SK-N-SH (cell line): Measurements from ENCODE around the gene PAMR1. TPM values are rescaled to one million over a fixed set of nuclear protein-coding genes. Genes with fewer than 3 reads are reported as not detected.

ENCODE experiments used
- CTCF ChIA-PET: fragments of 300-600, 350-600 bp; formaldehyde crosslinking; extraction: SDS; loops from one replicate; lab custom pipeline; 2021; lab: Yijun Ruan, JAX
- POLR2A ChIA-PET: fragments of 350-600 bp; sonication (Branson Sonifier 250); formaldehyde crosslinking; extraction: SDS; loops from one replicate; lab custom pipeline; 2020; ENCODE audit warnings: antibody characterized with exemption, inconsistent platforms; lab: Yijun Ruan, JAX
- DNase-seq: peaks from one replicate; pipeline ENCODE4 v3.0.0; 2012
- H2AFZ ChIP-seq: fragments of 200-600 bp; sonication (generic); 2 replicates; pipeline ENCODE4 v1.8.1; 2016; ENCODE audit warnings: antibody characterized with exemption, mild to moderate bottlenecking, low read depth
- H3F3A ChIP-seq: fragments of 200-600 bp; sonication (generic); replicated peaks from 2 replicates; pipeline ENCODE3; 2016; ENCODE audit warnings: antibody characterized with exemption, mild to moderate bottlenecking; ENCODE audit not compliant: insufficient read depth
- H3K27ac ChIP-seq, 2 experiments: fragments of 200-500 bp in 1 of 2; fragments of 200-600 bp in 1 of 2; sonication (Bioruptor generic) in 1 of 2; sonication (generic), shearing (Covaris generic) in 1 of 2; 2 replicates each; pipeline versions ENCODE4 v1.5.1 to v1.6.1; 2014 to 2016; ENCODE audit warnings: low read depth in 2 of 2, inconsistent platforms in 1 of 2, low read length in 1 of 2, mild to moderate bottlenecking in 1 of 2, mixed read lengths in 1 of 2
- H3K27me3 ChIP-seq: fragments of 200-600 bp; sonication (generic), shearing (Covaris generic); 2 replicates; pipeline ENCODE4 v1.6.1; 2016; ENCODE audit warnings: mixed run types; ENCODE audit not compliant: insufficient read depth
- H3K36me3 ChIP-seq, 2 experiments: fragments of 200-500 bp in 1 of 2; fragments of 200-600 bp in 1 of 2; sonication (Bioruptor generic) in 1 of 2; sonication (generic) in 1 of 2; replicated peaks in 1 of 2; 2 replicates each; pipeline versions ENCODE3 to v1.5.1; 2014 to 2016; ENCODE audit warnings: low read length in 1 of 2, mild to moderate bottlenecking in 1 of 2; ENCODE audit not compliant: insufficient read depth in 2 of 2, control insufficient read depth in 1 of 2
- H3K4me1 ChIP-seq, 2 experiments: fragments of 200-500 bp in 1 of 2; fragments of 200-600 bp in 1 of 2; sonication (Bioruptor generic) in 1 of 2; sonication (generic), shearing (Covaris generic) in 1 of 2; 2 replicates each; pipeline versions ENCODE4 v1.5.1 to v1.6.1; 2014 to 2016; ENCODE audit warnings: low read depth in 1 of 2, low read length in 1 of 2, mixed run types in 1 of 2; ENCODE audit not compliant: insufficient read depth in 2 of 2, control insufficient read depth in 1 of 2
- H3K4me2 ChIP-seq: fragments of 200-600 bp; sonication (generic), shearing (Covaris generic); 2 replicates; pipeline ENCODE4 v1.6.1; 2017; ENCODE audit warnings: mixed run types
- H3K4me3 ChIP-seq, 2 experiments: fragments of 200-500 bp in 1 of 2; fragments of 200-600 bp in 1 of 2; sonication (Bioruptor generic) in 1 of 2; sonication (generic), shearing (Covaris generic) in 1 of 2; 2 replicates each; pipeline versions ENCODE4 v1.5.1 to v1.8.1; 2014 to 2016; ENCODE audit warnings: low read depth in 2 of 2, inconsistent platforms in 1 of 2, low read length in 1 of 2, mild to moderate bottlenecking in 1 of 2, mixed read lengths in 1 of 2, moderate library complexity in 1 of 2
- H3K79me2 ChIP-seq: fragments of 200-600 bp; sonication (generic); 2 replicates; pipeline ENCODE4 v1.8.1; 2017; ENCODE audit warnings: mild to moderate bottlenecking; ENCODE audit not compliant: insufficient read depth
- H3K9ac ChIP-seq: fragments of 200-600 bp; sonication (generic); 2 replicates; pipeline ENCODE4 v1.6.1; 2017; ENCODE audit warnings: mixed run types
- H3K9me2 ChIP-seq: fragments of 200-600 bp; sonication (generic); 2 replicates; pipeline ENCODE4 v1.6.1; 2017; ENCODE audit warnings: mixed run types
- H3K9me3 ChIP-seq: fragments of 200-600 bp; sonication (generic); 2 replicates; pipeline ENCODE4 v1.6.1; 2017; ENCODE audit warnings: mixed run types, mild to moderate bottlenecking, moderate library complexity
- H4K20me1 ChIP-seq: fragments of 200-600 bp; sonication (generic); 2 replicates; pipeline ENCODE4 v1.6.1; 2017; ENCODE audit warnings: mild to moderate bottlenecking, mixed run types; ENCODE audit not compliant: insufficient read depth
- CHD2 ChIP-seq: fragments of 150-350 bp; IDR thresholded peaks from 2 replicates; pipeline ENCODE4 v1.6.1; 2018; ENCODE audit warnings: low read length; ENCODE audit not compliant: partially characterized antibody
- CTCF ChIP-seq: fragments of 200-600 bp; sonication (generic); IDR thresholded peaks from 2 replicates; pipeline ENCODE4 v1.6.1; 2017; ENCODE audit warnings: antibody characterized with exemption, mild to moderate bottlenecking, moderate library complexity
- EZH2phosphoT487 ChIP-seq: fragments of 200-600 bp; sonication (generic); IDR thresholded peaks from 2 replicates; pipeline ENCODE4 v1.6.1; 2017; ENCODE audit warnings: low read depth, mixed run types, mild to moderate bottlenecking, antibody characterized with exemption, moderate library complexity, borderline replicate concordance
- FOXM1 ChIP-seq: IDR thresholded peaks from 2 replicates; pipeline ENCODE4 v1.4.0; 2012; ENCODE audit warnings: low read depth, mild to moderate bottlenecking
- JUND ChIP-seq: IDR thresholded peaks from 2 replicates; pipeline ENCODE4 v1.4.0; 2012
- MAX ChIP-seq: IDR thresholded peaks from 2 replicates; pipeline ENCODE4 v1.4.0; 2012; ENCODE audit warnings: low read depth
- MEF2A ChIP-seq: IDR thresholded peaks from 2 replicates; pipeline ENCODE4 v1.4.0; 2012; ENCODE audit warnings: low read depth, borderline replicate concordance
- RAD21 ChIP-seq: IDR thresholded peaks from 2 replicates; pipeline ENCODE4 v1.6.1; 2012; ENCODE audit warnings: mild to moderate bottlenecking, low read length
- RFX5 ChIP-seq: IDR thresholded peaks from 2 replicates; pipeline ENCODE4 v1.6.1; 2012; ENCODE audit warnings: mild to moderate bottlenecking, improper control_type of control experiment, low read length
- RXRA ChIP-seq: IDR thresholded peaks from 2 replicates; pipeline ENCODE4 v1.4.0; 2012; ENCODE audit warnings: low read depth, mild to moderate bottlenecking, borderline replicate concordance
- SIN3A ChIP-seq: IDR thresholded peaks from 2 replicates; pipeline ENCODE4 v1.6.1; 2012; ENCODE audit warnings: low read depth, mild to moderate bottlenecking, low read length, moderate library complexity, borderline replicate concordance
- SMC3 ChIP-seq: IDR thresholded peaks from 2 replicates; pipeline ENCODE4 v1.6.1; 2012; ENCODE audit warnings: low read depth, low read length, improper control_type of control experiment
- USF1 ChIP-seq: IDR thresholded peaks from 2 replicates; pipeline ENCODE4 v1.4.0; 2012; ENCODE audit warnings: low read depth, borderline replicate concordance
- YY1 ChIP-seq: IDR thresholded peaks from 2 replicates; pipeline ENCODE4 v1.4.0; 2012; ENCODE audit warnings: low read depth, mild to moderate bottlenecking
- WGBS: methylation state at CpG from one replicate; pipeline ENCODE4 v1.1.6; 2017; ENCODE audit warnings: low lambda C conversion rate; 5-methylcytosine and 5-hydroxymethylcytosine counted together
- polyA plus RNA-seq, 3 experiments: library from polyadenylated mRNA; depleted of rRNA; stranded (reverse); fragments of >200 nt; gene quantifications; 2 replicates each; pipeline ENCODE4 v1.2.3, GENCODE V29; 2012
- TF ChIP-seq, protein P1 (sequence below): IDR thresholded peaks from 2 replicates; pipeline ENCODE4 v1.4.0; 2012; ENCODE audit warnings: low read depth, borderline replicate concordance
- TF ChIP-seq, protein P2 (sequence below): IDR thresholded peaks from 2 replicates; pipeline ENCODE4; 2012

Gene PAMR1
- polyA plus RNA-seq, 1 of the 3 experiments (the other 2 are of a cell fraction) = 0.31 TPM

GRCh38 chr11:35412285-35412684 is 113.1 kb downstream of the PAMR1 start:
- Histone ChIP-seq H2AFZ (no peak overlapping the region), H3K27ac (no peak overlapping the region), H3K4me1 (no peaks in the 10 kb centered on the region), H3K4me2 (no peak overlapping the region), H4K20me1 (no peaks in the 10 kb centered on the region), H3K36me3 (no peaks in the 10 kb centered on the region), H3K79me2 (no peaks in the 10 kb centered on the region), H3K9me2 (no peaks in the 10 kb centered on the region), H3K27me3 (peaks cover 31% of the 10 kb centered on the region; the same call in 1 of the 2 replicates), H3F3A (no peaks in the 10 kb centered on the region)
- CTCF ChIA-PET = interaction anchor here (0.6 to 4.5 kb wide), 35 partner anchors 9 to 898 kb away, joined by 3 to 59 read pairs (median 4); partner anchors contain the start of gene ELF5
- WGBS = 68% methylated on average over 2 of the region's 2 CpGs
- peak; percentile 63 for DNase-seq
- POLR2A ChIA-PET = no interaction called here
- peak; percentile 40; the same call in 1 of the 2 replicates for TF ChIP-seq SMC3
- peak; percentile 62 for TF ChIP-seq CTCF
- peak; percentile 75 for TF ChIP-seq RAD21
- no peak for TF ChIP-seq MAX
- TF ChIP-seq, protein P1, sequence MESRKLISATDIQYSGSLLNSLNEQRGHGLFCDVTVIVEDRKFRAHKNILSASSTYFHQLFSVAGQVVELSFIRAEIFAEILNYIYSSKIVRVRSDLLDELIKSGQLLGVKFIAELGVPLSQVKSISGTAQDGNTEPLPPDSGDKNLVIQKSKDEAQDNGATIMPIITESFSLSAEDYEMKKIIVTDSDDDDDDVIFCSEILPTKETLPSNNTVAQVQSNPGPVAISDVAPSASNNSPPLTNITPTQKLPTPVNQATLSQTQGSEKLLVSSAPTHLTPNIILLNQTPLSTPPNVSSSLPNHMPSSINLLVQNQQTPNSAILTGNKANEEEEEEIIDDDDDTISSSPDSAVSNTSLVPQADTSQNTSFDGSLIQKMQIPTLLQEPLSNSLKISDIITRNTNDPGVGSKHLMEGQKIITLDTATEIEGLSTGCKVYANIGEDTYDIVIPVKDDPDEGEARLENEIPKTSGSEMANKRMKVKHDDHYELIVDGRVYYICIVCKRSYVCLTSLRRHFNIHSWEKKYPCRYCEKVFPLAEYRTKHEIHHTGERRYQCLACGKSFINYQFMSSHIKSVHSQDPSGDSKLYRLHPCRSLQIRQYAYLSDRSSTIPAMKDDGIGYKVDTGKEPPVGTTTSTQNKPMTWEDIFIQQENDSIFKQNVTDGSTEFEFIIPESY = no peak
- TF ChIP-seq, all 33 proteins: peak for 3
- no peak overlapping the region for H3K9ac ChIP-seq
- H3K4me3 ChIP-seq = no peak overlapping the region; a peak in 1 of 4 replicates
- H3K9me3 ChIP-seq = no peaks in the 10 kb centered on the region

DNA sequence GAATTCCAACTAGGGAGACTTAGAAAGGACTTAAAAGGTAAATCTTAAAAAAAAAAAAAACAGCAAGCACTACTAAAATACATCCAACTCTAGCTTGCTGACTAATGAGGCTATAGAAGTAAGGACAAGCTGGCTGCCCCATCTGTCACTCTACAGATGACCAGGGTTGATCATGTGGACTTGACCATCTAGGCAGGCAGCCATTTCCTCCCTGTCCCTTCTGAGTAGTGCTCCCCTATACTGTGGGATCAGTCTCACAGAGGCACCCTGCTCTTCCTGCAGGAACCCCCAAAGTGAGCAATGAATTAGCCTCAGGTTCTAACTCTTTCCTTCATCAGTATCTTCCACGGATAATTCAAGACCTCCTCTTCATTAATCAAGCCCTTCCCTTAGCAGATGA is 118.4 kb downstream of the PAMR1 start:
- 59% methylated on average over 1 of the region's 1 CpG for WGBS
- H3K4me2 ChIP-seq = no peak overlapping the region
- H4K20me1 ChIP-seq = no peaks in the 10 kb centered on the region
- no peak overlapping the region for H2AFZ ChIP-seq
- ChIA-PET CTCF (no interaction called here), POLR2A (no interaction called here)
- no peaks in the 10 kb centered on the region for H3F3A ChIP-seq
- no peaks in the 10 kb centered on the region; the same call in 1 of the 2 replicates for H3K27me3 ChIP-seq
- H3K4me1 ChIP-seq = no peaks in the 10 kb centered on the region
- no peak overlapping the region for H3K4me3 ChIP-seq
- H3K9ac ChIP-seq = no peak overlapping the region
- no peaks in the 10 kb centered on the region for H3K79me2 ChIP-seq
- no peaks in the 10 kb centered on the region for H3K9me2 ChIP-seq
- no peak overlapping the region for H3K27ac ChIP-seq
- no peaks in the 10 kb centered on the region for H3K36me3 ChIP-seq
- no peaks in the 10 kb centered on the region for H3K9me3 ChIP-seq
- no peak for DNase-seq
- TF ChIP-seq USF1 = no peak
- TF ChIP-seq, protein P2, sequence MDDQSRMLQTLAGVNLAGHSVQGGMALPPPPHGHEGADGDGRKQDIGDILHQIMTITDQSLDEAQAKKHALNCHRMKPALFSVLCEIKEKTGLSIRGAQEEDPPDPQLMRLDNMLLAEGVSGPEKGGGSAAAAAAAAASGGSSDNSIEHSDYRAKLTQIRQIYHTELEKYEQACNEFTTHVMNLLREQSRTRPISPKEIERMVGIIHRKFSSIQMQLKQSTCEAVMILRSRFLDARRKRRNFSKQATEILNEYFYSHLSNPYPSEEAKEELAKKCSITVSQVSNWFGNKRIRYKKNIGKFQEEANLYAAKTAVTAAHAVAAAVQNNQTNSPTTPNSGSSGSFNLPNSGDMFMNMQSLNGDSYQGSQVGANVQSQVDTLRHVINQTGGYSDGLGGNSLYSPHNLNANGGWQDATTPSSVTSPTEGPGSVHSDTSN = no peak
- no peak for TF ChIP-seq CTCF
- no peak for TF ChIP-seq RXRA
- TF ChIP-seq, protein P1 = no peak
- no peak for TF ChIP-seq JUND
- no peak for TF ChIP-seq CHD2
- no peak for TF ChIP-seq RFX5
- no peak for TF ChIP-seq MEF2A
- TF ChIP-seq YY1 = no peak
- no peak for TF ChIP-seq EZH2phosphoT487
- TF ChIP-seq FOXM1 = no peak
- TF ChIP-seq SIN3A = no peak
